ENCODE data around the gene ACSM6. TPM values are rescaled to one million over a fixed set of nuclear protein-coding genes. Genes with fewer than 3 reads are reported as not detected.

Gene ACSM6
- total RNA-seq, 1 donor = not detected

GRCh38 chr10:95277201-95277570 is 83.1 kb downstream of the ACSM6 start:
- no peak overlapping the region for H3K4me3 ChIP-seq (ENCODE audit: low read depth, low read length)
- TF ChIP-seq CTCF (IDR thresholded peaks at IDR 0.05; ENCODE audit: insufficient read depth, low read length) = no peak
- DNase-seq (ENCODE audit: low read depth) = no peak

- DNase-seq (ENCODE audit: low read depth) = no peak
- TF ChIP-seq CTCF (IDR thresholded peaks at IDR 0.05; ENCODE audit: insufficient read depth, low read length) = no peak
Measured at GRCh38 chr10:95277614-95278013, 83.6 kb downstream of the ACSM6 start.

More at GRCh38 chr10:95277614-95278013, 83.6 kb downstream of the ACSM6 start:
- no peak overlapping the region for H3K4me3 ChIP-seq (ENCODE audit: low read depth, low read length)

Small RNAs within 50 kb of the gene (small RNA-seq; reads per million reads assigned to genes)
- not detected for gene AL157834.3

Other genes starting within 250 kb of the ACSM6 start
- not detected in 2 replicates for gene CYP2C8, start 124.7 kb upstream of the ACSM6 start, total RNA-seq (ENCODE audit: low replicate concordance)
- gene PDLIM1, start 96.8 kb downstream of the ACSM6 start, total RNA-seq (ENCODE audit: low replicate concordance) = 13.5 and 30.0 TPM in 2 replicates